H1 (cell line): ENCODE data around the gene R3HDML. TPM values are rescaled to one million over a fixed set of nuclear protein-coding genes. Genes with fewer than 3 reads are reported as not detected.

ENCODE experiments used
- CTCF ChIA-PET: fragments of 300-600 bp; sonication (Branson Sonifier 250); formaldehyde crosslinking; loops from one replicate; lab custom pipeline; 2021; ENCODE audit not compliant: partially characterized antibody; lab: Charles Lee
- POLR2A ChIA-PET: fragments of 300-600 bp; sonication (Branson Sonifier 250); formaldehyde crosslinking; loops from one replicate; lab custom pipeline; 2021; ENCODE audit warnings: inconsistent platforms; ENCODE audit not compliant: partially characterized antibody; lab: Charles Lee
- DNase-seq, 2 experiments: peaks; one replicate each; pipeline versions ENCODE4 v3.0.0 to v3.0.0-alpha.2; 2010 to 2022; ENCODE audit warnings: low spot score in 2 of 2, low read depth in 1 of 2, mixed read lengths in 1 of 2
- FAIRE-seq: peaks from 2 replicates; lab custom pipeline; 2011; peaks lifted over from hg19 to GRCh38; lab: Jason Lieb, UNC
- H2AFZ ChIP-seq: 2 replicates; pipeline ENCODE4 v1.8.1; 2012; ENCODE audit warnings: low read length, inconsistent platforms
- H2AK5ac ChIP-seq: 2 replicates; pipeline ENCODE4 v1.6.1; 2013; ENCODE audit warnings: low read depth, low read length
- H2BK120ac ChIP-seq: replicated peaks from 2 replicates; pipeline ENCODE3; 2013; ENCODE audit warnings: low read depth, low read length, inconsistent platforms
- H2BK12ac ChIP-seq: 2 replicates; pipeline ENCODE4 v1.6.1; 2013; ENCODE audit warnings: low read depth, low read length
- H2BK15ac ChIP-seq: 2 replicates; pipeline ENCODE4 v1.6.1; 2013; ENCODE audit warnings: low read length
- H2BK20ac ChIP-seq: 2 replicates; pipeline ENCODE4 v1.6.1; 2013; ENCODE audit warnings: low read length
- H2BK5ac ChIP-seq: 2 replicates; pipeline ENCODE4 v1.6.1; 2013; ENCODE audit warnings: low read depth, low read length
- H3K14ac ChIP-seq: 2 replicates; pipeline ENCODE4 v1.6.1; 2013; ENCODE audit warnings: inconsistent platforms; ENCODE audit not compliant: insufficient read length
- H3K18ac ChIP-seq: 2 replicates; pipeline ENCODE4 v1.6.1; 2013; ENCODE audit warnings: low read length; ENCODE audit errors: extremely low read depth
- H3K23ac ChIP-seq: 2 replicates; pipeline ENCODE4 v1.6.1; 2013; ENCODE audit warnings: inconsistent platforms; ENCODE audit not compliant: insufficient read length
- H3K23me2 ChIP-seq: 2 replicates; pipeline ENCODE4 v1.6.1; 2013; ENCODE audit warnings: low read depth, low read length
- H3K27ac ChIP-seq: 2 replicates; pipeline ENCODE4 v1.6.1; 2011; ENCODE audit warnings: low read depth, low read length, inconsistent platforms
- H3K27me3 ChIP-seq, 4 experiments: replicated peaks in 1 of 4; 1 replicate in 1 of 4; 2 replicates in 3 of 4; pipeline versions ENCODE4 v1.6.1 to v1.8.1; 2011 to 2013; ENCODE audit warnings: low read length in 3 of 4, mild to moderate bottlenecking in 3 of 4, inconsistent platforms in 2 of 4, mixed read lengths in 2 of 4, moderate library complexity in 1 of 4; ENCODE audit not compliant: control insufficient read depth in 3 of 4, insufficient read depth in 3 of 4; ENCODE audit errors: extremely low read depth in 1 of 4
- H3K36me3 ChIP-seq, 4 experiments: 2 replicates each; pipeline versions ENCODE4 v1.6.1 to v1.8.1; 2011 to 2013; ENCODE audit warnings: mild to moderate bottlenecking in 4 of 4, low read length in 3 of 4, moderate library complexity in 2 of 4, control low read depth in 1 of 4, inconsistent platforms in 1 of 4; ENCODE audit not compliant: insufficient read depth in 4 of 4, control insufficient read depth in 2 of 4
- H3K4ac ChIP-seq: replicated peaks from 2 replicates; pipeline ENCODE3; 2013; ENCODE audit warnings: low read length, low read depth, mixed read lengths, inconsistent platforms; ENCODE audit not compliant: insufficient read length
- H3K4me1 ChIP-seq, 4 experiments: replicated peaks in 1 of 4; 1 replicate in 1 of 4; 2 replicates in 3 of 4; pipeline versions ENCODE4 v1.6.1 to v1.8.1; 2011 to 2013; ENCODE audit warnings: low read length in 3 of 4, inconsistent platforms in 2 of 4, mixed read lengths in 1 of 4; ENCODE audit not compliant: insufficient read depth in 4 of 4, control insufficient read depth in 3 of 4
- H3K4me2 ChIP-seq, 2 experiments: 2 replicates each; pipeline versions ENCODE4 v1.6.1 to v1.8.1; 2011 to 2013; ENCODE audit warnings: low read depth in 2 of 2, low read length in 2 of 2, control low read depth in 1 of 2, inconsistent platforms in 1 of 2, mild to moderate bottlenecking in 1 of 2; ENCODE audit not compliant: insufficient read depth in 1 of 2
- H3K4me3 ChIP-seq, 4 experiments: fragments of 200-600, 300-600 bp in 1 of 4; sonication (generic), shearing (Covaris generic), sonication (Bioruptor Twin) in 1 of 4; 2 replicates each; pipeline versions ENCODE4 v1.5.1 to v1.8.1; 2011 to 2016; ENCODE audit warnings: low read length in 4 of 4, low read depth in 3 of 4, control low read depth in 2 of 4, inconsistent platforms in 2 of 4, mild to moderate bottlenecking in 2 of 4, mixed read lengths in 1 of 4, moderate library complexity in 1 of 4; ENCODE audit not compliant: insufficient read depth in 2 of 4; ENCODE audit errors: extremely low read depth in 1 of 4
- H3K56ac ChIP-seq: replicated peaks from 2 replicates; pipeline ENCODE3; 2013; ENCODE audit warnings: low read depth, mild to moderate bottlenecking, mixed read lengths, low read length, inconsistent platforms; ENCODE audit not compliant: insufficient read length
- H3K79me1 ChIP-seq: 2 replicates; pipeline ENCODE4 v1.6.1; 2013; ENCODE audit warnings: low read depth, low read length, control low read depth
- H3K79me2 ChIP-seq, 2 experiments: 2 replicates each; pipeline versions ENCODE4 v1.6.1 to v1.8.1; 2012 to 2013; ENCODE audit warnings: low read length in 2 of 2, mild to moderate bottlenecking in 2 of 2, inconsistent platforms in 1 of 2; ENCODE audit not compliant: insufficient read depth in 2 of 2, control insufficient read depth in 1 of 2
- H3K9ac ChIP-seq, 4 experiments: replicated peaks in 1 of 4; 1 replicate in 1 of 4; 2 replicates in 3 of 4; pipeline versions ENCODE4 v1.6.1 to v1.8.1; 2011 to 2013; ENCODE audit warnings: low read depth in 3 of 4, low read length in 3 of 4, control low read depth in 2 of 4, mild to moderate bottlenecking in 2 of 4, moderate library complexity in 2 of 4, inconsistent platforms in 1 of 4; ENCODE audit errors: extremely low read depth in 1 of 4
- H3K9me3 ChIP-seq, 2 experiments: 2 replicates each; pipeline versions ENCODE4 v1.6.1 to v1.8.1; 2012 to 2013; ENCODE audit warnings: mild to moderate bottlenecking in 2 of 2, moderate library complexity in 2 of 2, control low read depth in 1 of 2, inconsistent platforms in 1 of 2, low read depth in 1 of 2, low read length in 1 of 2, mixed read lengths in 1 of 2; ENCODE audit not compliant: insufficient read depth in 2 of 2
- H4K20me1 ChIP-seq, 2 experiments: replicated peaks in 1 of 2; 2 replicates each; pipeline versions ENCODE3 to v1.8.1; 2011 to 2013; ENCODE audit warnings: inconsistent platforms in 2 of 2, low read length in 2 of 2, mild to moderate bottlenecking in 1 of 2; ENCODE audit not compliant: insufficient read depth in 2 of 2, control insufficient read depth in 1 of 2
- H4K5ac ChIP-seq: 2 replicates; pipeline ENCODE4 v1.6.1; 2013; ENCODE audit warnings: low read length, low read depth, mixed read lengths, inconsistent platforms; ENCODE audit not compliant: insufficient read length
- H4K8ac ChIP-seq: 2 replicates; pipeline ENCODE4 v1.8.0; 2013; ENCODE audit warnings: mild to moderate bottlenecking, moderate library complexity, low read length, inconsistent platforms; ENCODE audit not compliant: insufficient read depth; ENCODE audit errors: extremely low read depth
- H4K91ac ChIP-seq: replicated peaks from 2 replicates; pipeline ENCODE3; 2013; ENCODE audit warnings: low read length, mixed read lengths, inconsistent platforms; ENCODE audit not compliant: insufficient read length
- CTBP2 ChIP-seq: IDR thresholded peaks from 2 replicates; pipeline ENCODE4 v1.7.0; 2011; ENCODE audit warnings: borderline replicate concordance, mild to moderate bottlenecking, moderate library complexity, mixed read lengths, low read length; ENCODE audit not compliant: insufficient read depth, insufficient read length
- GABPA ChIP-seq: IDR thresholded peaks from 2 replicates; pipeline ENCODE4 v1.6.1; 2011; ENCODE audit warnings: mild to moderate bottlenecking, low read length, moderate library complexity, borderline replicate concordance; ENCODE audit not compliant: insufficient read depth
- JUND ChIP-seq: IDR thresholded peaks from 2 replicates; pipeline ENCODE4 v1.6.1; 2011; ENCODE audit warnings: mild to moderate bottlenecking, improper control_type of control experiment, low read length
- KDM1A ChIP-seq: fragments of 200-600, 300-600 bp; sonication (generic); IDR thresholded peaks from 2 replicates; pipeline ENCODE4 v1.7.1; 2016; ENCODE audit warnings: mild to moderate bottlenecking, low read length, borderline replicate concordance
- POLR2A ChIP-seq, 2 experiments: IDR thresholded peaks; 1 replicate in 1 of 2; 2 replicates in 1 of 2; pipeline ENCODE4 v1.6.1; 2011; ENCODE audit warnings: low read depth in 2 of 2, low read length in 2 of 2, mild to moderate bottlenecking in 2 of 2; ENCODE audit errors: control extremely low read depth in 1 of 2
- RAD21 ChIP-seq, 2 experiments: IDR thresholded peaks in 1 of 2; conservative IDR thresholded peaks in 1 of 2; 2 replicates each; pipeline ENCODE4 v1.6.1; 2011; ENCODE audit warnings: low read depth in 2 of 2, low read length in 2 of 2, improper control_type of control experiment in 1 of 2, inconsistent platforms in 1 of 2, mild to moderate bottlenecking in 1 of 2, moderate library complexity in 1 of 2
- RBBP5 ChIP-seq: IDR thresholded peaks from 2 replicates; pipeline ENCODE4 v1.7.1; 2012; ENCODE audit warnings: low read depth, mild to moderate bottlenecking, inconsistent platforms, low read length, moderate library complexity, borderline replicate concordance
- RFX5 ChIP-seq: IDR thresholded peaks from 2 replicates; pipeline ENCODE4 v1.6.1; 2011; ENCODE audit warnings: low read depth, low read length, improper control_type of control experiment, borderline replicate concordance
- SIRT6 ChIP-seq: IDR thresholded peaks from one replicate; pipeline ENCODE4 v1.7.1; 2012; ENCODE audit warnings: low read length, inconsistent platforms
- TAF1 ChIP-seq: IDR thresholded peaks from 2 replicates; pipeline ENCODE4 v1.6.1; 2011; ENCODE audit warnings: mild to moderate bottlenecking, low read depth, low read length
- TAF7 ChIP-seq: optimal IDR thresholded peaks from 2 replicates; pipeline ENCODE3; 2011; ENCODE audit warnings: low read depth, mild to moderate bottlenecking, inconsistent platforms, low read length, moderate library complexity, borderline replicate concordance
- WGBS, 2 experiments: shearing (Covaris generic) in 1 of 2; methylation state at CpG; one replicate each; pipeline versions ENCODE4 v1.1.6 to v1.1.7; 2013 to 2015; ENCODE audit warnings: low lambda C conversion rate in 2 of 2, mixed read lengths in 2 of 2, inconsistent platforms in 1 of 2, low coverage in 1 of 2, missing lambda C conversion rate in 1 of 2; ENCODE audit not compliant: insufficient replicate concordance in 2 of 2, insufficient coverage in 1 of 2, insufficient read length in 1 of 2; ENCODE audit errors: extremely low coverage in 1 of 2, missing lambda C conversion rate in 1 of 2; 5-methylcytosine and 5-hydroxymethylcytosine counted together
- polyA plus RNA-seq, 7 experiments: library from polyadenylated mRNA; depleted of rRNA in 3 of 7; stranded (reverse) in 5 of 7; unstranded in 2 of 7; fragments of >200 nt in 5 of 7; fragments of 200-250 nt in 2 of 7; gene quantifications; 1 replicate in 5 of 7; 2 replicates in 1 of 7; 4 replicates in 1 of 7; pipeline versions ENCODE4 v1.2.1 to v1.2.3, GENCODE V29; 2011 to 2013; ENCODE audit warnings: missing spikeins in 2 of 7, mixed read lengths in 2 of 7
- total RNA-seq: library from RNA; stranded (reverse); fragmentation: NEBNext Ultra II Directional; extraction: Animal tissue kit (Norgen Biotek cat#: 25700); gene quantifications from 2 replicates; pipeline ENCODE4 v1.2.1, GENCODE V29; 2021

The R3HDML gene
- total and polyA plus RNA-seq, 2 of the 8 experiments (the other 6 are each of a cell fraction or from before 2014, with no cell fraction given), result not detected

GRCh38 chr20:44302026-44302669 is 34.7 kb upstream of the R3HDML start:
- Histone ChIP-seq H3K79me2 (no peaks in the 10 kb centered on the region), H4K20me1 (no peaks in the 10 kb centered on the region), H3K79me1 (no peaks in the 10 kb centered on the region; the same call in 1 of the 2 replicates), H4K8ac (no peak overlapping the region), H3K36me3 (no peaks in the 10 kb centered on the region), H3K9me3 (no peaks in the 10 kb centered on the region), H3K18ac (no peak overlapping the region), H3K56ac (no peak overlapping the region), H3K4me1 (no peaks in the 10 kb centered on the region), H2BK12ac (no peak overlapping the region), H2BK15ac (no peak overlapping the region), H2BK120ac (no peak overlapping the region), H3K4me3 (no peak overlapping the region), H3K4me2 (no peak overlapping the region), H3K27ac (no peak overlapping the region), H2AK5ac (no peak overlapping the region), H4K5ac (no peak overlapping the region), H3K23ac (no peak overlapping the region), H4K91ac (no peak overlapping the region), H2BK20ac (no peak overlapping the region), H3K23me2 (no peaks in the 10 kb centered on the region), H3K9ac (no peak overlapping the region), H3K27me3 (no peaks in the 10 kb centered on the region), H3K14ac (no peak overlapping the region), H2BK5ac (no peak overlapping the region), H2AFZ (no peak overlapping the region), H3K4ac (no peak overlapping the region)
- no peak for FAIRE-seq
- 80% methylated on average over 5 of the region's 5 CpGs; no CpG with 5 or more reads in 1 of the 2 experiments for WGBS, 2 experiments
- ChIA-PET CTCF (interaction anchor here (1.0 to 1.5 kb wide), 2 partner anchors 9 to 79 kb away, joined by 5 to 6 read pairs; no protein-coding TSS in a partner anchor), POLR2A (interaction anchor here (1.7 kb wide), 1 partner anchor 26 kb away, joined by 4 read pairs; no protein-coding TSS in a partner anchor)
- DNase-seq, result no peak
- no peak for TF ChIP-seq TAF7
- TF ChIP-seq POLR2A (IDR thresholded peaks at IDR 0.05; ENCODE audit: control extremely low read depth in 1 of 2, low read depth in 2 of 2, low read length in 2 of 2), result no peak
- no peak for TF ChIP-seq CTBP2
- no peak for TF ChIP-seq SIRT6
- TF ChIP-seq KDM1A, result no peak
- TF ChIP-seq JUND, result no peak
- TF ChIP-seq RFX5, result no peak
- TF ChIP-seq GABPA, result no peak
- TF ChIP-seq RAD21 (IDR thresholded peaks at IDR 0.05 in 1 of 2, conservative IDR thresholded peaks at IDR 0.05 in 1 of 2; ENCODE audit: low read depth in 2 of 2, low read length in 2 of 2), result no peak
- no peak for TF ChIP-seq RBBP5
- no peak for TF ChIP-seq TAF1
